BJ (cell line): ENCODE data around the gene SLC17A3. TPM values are rescaled to one million over a fixed set of nuclear protein-coding genes. Genes with fewer than 3 reads are reported as not detected.

ENCODE experiments used
- CTCF ChIA-PET: fragments of 350-600 bp; formaldehyde crosslinking; extraction: SDS; loops from one replicate; lab custom pipeline; 2021; ENCODE audit warnings: antibody characterized with exemption, inconsistent platforms; lab: Yijun Ruan, JAX
- POLR2A ChIA-PET: fragments of 300-600 bp; sonication (Branson Sonifier 250); formaldehyde crosslinking; extraction: SDS; loops from one replicate; lab custom pipeline; 2021; ENCODE audit warnings: antibody characterized with exemption; lab: Charles Lee
- DNase-seq: peaks from one replicate; pipeline ENCODE4 v3.0.0-alpha.2; 2011; ENCODE audit warnings: low read depth
- H3K27me3 ChIP-seq: 2 replicates; pipeline ENCODE4 v1.6.0; 2011; ENCODE audit warnings: low read length; ENCODE audit not compliant: control insufficient read depth, insufficient read depth
- H3K36me3 ChIP-seq: 2 replicates; pipeline ENCODE4 v1.5.1; 2011; ENCODE audit warnings: low read length; ENCODE audit not compliant: control insufficient read depth, insufficient read depth
- H3K4me3 ChIP-seq: 2 replicates; pipeline ENCODE4 v1.5.1; 2011; ENCODE audit warnings: low read depth, mild to moderate bottlenecking, control low read depth, low read length
- CTCF ChIP-seq: IDR thresholded peaks from 2 replicates; pipeline ENCODE4 v1.5.1; 2011; ENCODE audit warnings: low read depth, mild to moderate bottlenecking, control low read depth, inconsistent platforms, low read length, moderate library complexity; ENCODE audit not compliant: insufficient read depth
- polyA minus RNA-seq: library from RNA; depleted of rRNA, polyadenylated mRNA; stranded (reverse); fragments of >200 nt; gene quantifications from 2 replicates; pipeline ENCODE4 v1.2.3, GENCODE V29; 2011; rRNA and poly(A)+ RNA removed
- polyA plus RNA-seq: library from polyadenylated mRNA; depleted of rRNA; stranded (reverse); fragments of >200 nt; gene quantifications from 2 replicates; pipeline ENCODE4 v1.2.3, GENCODE V29; 2011; rRNA removed

The SLC17A3 gene
- polyA plus RNA-seq, result not detected in 2 replicates
- not detected in 2 replicates for polyA minus RNA-seq

GRCh38 chr6:25874118-25874517 lies at the start of gene SLC17A3:
Gene SLC17A3 (minus strand): TSS chr6:25874243. CDS start chr6:25868387, 5,856 bp downstream.
- POLR2A ChIA-PET, result no interaction called here
- no peak for TF ChIP-seq CTCF
- CTCF ChIA-PET, result no interaction called here
- H3K27me3 ChIP-seq, result no peaks in the 10 kb centered on the region
- H3K4me3 ChIP-seq, result no peak within 1 kb of the TSS
- DNase-seq, result no peak
- no peaks in the 10 kb centered on the region for H3K36me3 ChIP-seq

GRCh38 chr6:25922301-25922700 lies 48.3 kb upstream of the SLC17A3 start:
- TF ChIP-seq CTCF, result no peak
- ChIA-PET CTCF (interaction anchor here (0.9 kb wide), 1 partner anchor 53 kb away, joined by 3 read pairs; no protein-coding TSS in a partner anchor), POLR2A (no interaction called here)
- Histone ChIP-seq H3K36me3 (no peaks in the 10 kb centered on the region), H3K4me3 (no peak overlapping the region), H3K27me3 (no peaks in the 10 kb centered on the region)
- DNase-seq, result no peak

- CTCF ChIA-PET, result no interaction called here
- no peaks in the 10 kb centered on the region for H3K27me3 ChIP-seq
- no peak overlapping the region for H3K4me3 ChIP-seq
- TF ChIP-seq CTCF, result no peak
- DNase-seq, result no peak
- H3K36me3 ChIP-seq, result no peaks in the 10 kb centered on the region
- POLR2A ChIA-PET, result no interaction called here
These were observed 47.6 kb upstream of the SLC17A3 start for GRCh38 chr6:25921525-25922203.

- ChIA-PET CTCF (interaction anchor here (1.3 to 1.4 kb wide), 2 partner anchors 10 to 132 kb away, joined by 3 to 8 read pairs; no protein-coding TSS in a partner anchor), POLR2A (no interaction called here)
- H3K4me3 ChIP-seq, result no peak overlapping the region
- TF ChIP-seq CTCF, result no peak
- no peak for DNase-seq
- H3K36me3 ChIP-seq, result no peaks in the 10 kb centered on the region
- no peaks in the 10 kb centered on the region for H3K27me3 ChIP-seq
These were observed 45.6 kb upstream of the SLC17A3 start for GRCh38 chr6:25919657-25920056.

- CTCF ChIA-PET, result no interaction called here
- no peak overlapping the region for H3K4me3 ChIP-seq
- POLR2A ChIA-PET, result no interaction called here
These were observed 44.1 kb upstream of the SLC17A3 start for GRCh38 chr6:25918083-25918683.

More at GRCh38 chr6:25918083-25918683, 44.1 kb upstream of the SLC17A3 start:
- DNase-seq, result no peak
- TF ChIP-seq CTCF, result no peak
- no peaks in the 10 kb centered on the region; the same call in 1 of the 2 replicates for H3K27me3 ChIP-seq
- no peaks in the 10 kb centered on the region for H3K36me3 ChIP-seq
